Uterus (tissue), 2 donors: Measurements from ENCODE around the gene FBXO17.

Experiments used
- CTCF ChIP-seq, 4 experiments: fragments of 200-600 bp in 2 of 4; fragments of 450-650 bp in 2 of 4; sonication (generic) in 2 of 4; IDR thresholded peaks; one replicate each; pipeline ENCODE4 v1.5.1; 2016 to 2019; ENCODE audit warnings: antibody characterized with exemption in 4 of 4, mild to moderate bottlenecking in 2 of 4, moderate library complexity in 1 of 4
- POLR2A ChIP-seq, 2 donors: fragments of 450-650 bp; IDR thresholded peaks; one replicate each; pipeline ENCODE4 v1.6.1; 2016; ENCODE audit warnings: antibody characterized with exemption in 2 of 2, mild to moderate bottlenecking in 1 of 2, moderate library complexity in 1 of 2

GRCh38 chr19:38945562-38946228 is 29.8 kb downstream of the FBXO17 start:
- TF ChIP-seq CTCF (IDR thresholded peaks at IDR 0.05) = no peak
- TF ChIP-seq POLR2A (IDR thresholded peaks at IDR 0.05) = no peak
